GM21786 (cell line): Measurements from ENCODE around the gene FAM20C.
"Not testable (repeated sequence)": the region's sequence is repeated elsewhere in the genome, so short reads cannot be mapped to it uniquely, and the experiment has no call there.

ENCODE experiments used
- ATAC-seq: cut with Tn5 transposase; IDR thresholded peaks from one replicate; pipeline ENCODE4 v1.9.1; 2021; ENCODE audit not compliant: unreplicated experiment

Gene FAM20C

DNA sequence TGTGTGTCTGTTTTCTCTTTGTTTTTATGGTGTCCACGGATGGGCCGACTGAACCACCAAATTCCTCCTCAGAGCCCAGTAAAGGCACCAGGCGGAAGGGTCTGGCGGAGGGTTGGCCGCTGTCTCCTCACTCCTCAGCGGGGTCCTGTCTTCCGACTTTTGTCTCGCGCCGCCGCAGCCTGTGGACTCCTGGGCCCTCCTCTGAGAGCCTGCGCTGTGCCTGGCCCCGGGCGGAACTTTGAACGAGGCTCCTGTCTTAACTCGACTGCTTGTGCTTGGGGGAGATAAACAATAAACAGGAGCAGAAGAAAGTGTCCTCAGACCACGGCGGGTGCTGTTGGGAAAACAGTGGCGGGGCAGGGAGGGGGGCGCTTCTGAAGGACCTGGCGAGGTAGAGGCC lies 2.2 kb upstream of the FAM20C start:
- no peak for ATAC-seq

DNA sequence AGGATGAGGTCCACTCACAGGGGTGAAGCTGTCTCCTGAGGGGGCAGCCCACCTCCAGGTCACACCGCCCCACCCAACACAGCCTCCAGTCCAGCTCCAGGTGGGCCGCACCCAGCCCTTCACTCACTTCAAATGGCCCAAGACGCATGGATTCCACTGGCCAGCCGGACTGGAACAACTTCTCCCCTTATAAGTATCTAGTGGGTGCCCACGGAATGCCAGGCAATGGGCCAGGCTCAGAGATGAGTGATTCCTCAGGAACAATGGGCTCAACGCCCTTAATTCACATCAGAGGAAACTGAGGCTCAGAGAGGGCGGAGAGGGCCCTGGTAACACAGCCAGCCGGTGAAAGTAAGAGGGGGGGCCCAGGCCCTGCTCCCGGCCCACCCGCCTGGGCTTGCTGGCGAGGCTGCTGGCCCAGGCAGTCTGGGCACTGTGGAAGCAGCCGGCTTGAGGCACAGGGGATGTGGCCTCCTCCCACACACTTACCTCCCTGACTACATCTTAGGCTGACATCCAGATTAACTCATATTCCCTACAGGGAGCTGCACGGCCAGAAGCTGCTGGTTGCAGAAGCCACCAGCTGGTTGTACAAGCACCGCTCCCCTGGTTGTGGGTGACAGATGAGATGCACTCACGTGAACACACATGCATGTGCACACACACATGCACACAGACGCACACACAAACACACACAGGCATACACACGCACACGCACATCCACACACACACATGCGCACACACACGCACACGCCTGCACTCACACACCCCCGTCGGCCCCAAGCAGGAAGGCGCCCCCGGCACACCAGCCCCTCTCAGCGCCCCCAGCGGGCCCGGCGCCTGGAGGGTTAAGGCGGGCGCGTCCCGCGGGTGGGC lies 1.0 kb upstream of the FAM20C start:
- ATAC-seq = no peak

DNA sequence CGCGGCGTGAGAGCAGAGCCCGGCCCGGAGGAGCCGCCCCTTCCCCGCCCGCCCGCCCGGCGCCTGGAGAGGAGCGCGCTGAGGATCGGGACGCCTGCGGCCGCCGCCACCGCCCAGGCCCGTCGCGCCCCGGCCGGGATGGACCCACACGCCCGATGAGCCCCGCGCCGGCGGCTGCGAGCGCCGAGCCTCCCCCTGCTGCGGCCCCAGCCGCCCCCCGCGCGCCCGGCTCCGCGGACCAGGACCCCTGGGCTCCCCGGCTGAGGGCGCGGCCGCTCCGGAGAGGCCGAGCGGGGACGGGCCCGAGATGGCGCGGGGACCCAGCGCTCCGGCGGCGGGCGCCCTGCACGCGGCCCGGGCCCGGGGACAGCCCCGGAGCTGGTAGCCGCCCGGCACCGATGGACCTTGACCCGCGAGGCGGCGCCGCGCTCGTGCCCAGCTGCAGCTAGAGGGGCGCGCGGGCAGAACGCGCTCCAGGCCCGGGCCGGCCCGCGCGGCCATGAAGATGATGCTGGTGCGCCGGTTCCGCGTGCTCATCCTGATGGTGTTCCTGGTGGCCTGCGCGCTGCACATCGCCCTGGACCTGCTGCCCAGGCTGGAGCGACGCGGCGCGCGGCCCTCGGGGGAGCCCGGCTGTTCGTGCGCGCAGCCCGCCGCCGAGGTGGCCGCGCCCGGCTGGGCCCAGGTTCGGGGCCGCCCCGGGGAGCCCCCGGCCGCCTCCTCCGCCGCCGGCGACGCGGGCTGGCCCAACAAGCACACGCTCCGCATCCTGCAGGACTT lies 520 bp downstream of the FAM20C start:
- ATAC-seq = no peak

DNA sequence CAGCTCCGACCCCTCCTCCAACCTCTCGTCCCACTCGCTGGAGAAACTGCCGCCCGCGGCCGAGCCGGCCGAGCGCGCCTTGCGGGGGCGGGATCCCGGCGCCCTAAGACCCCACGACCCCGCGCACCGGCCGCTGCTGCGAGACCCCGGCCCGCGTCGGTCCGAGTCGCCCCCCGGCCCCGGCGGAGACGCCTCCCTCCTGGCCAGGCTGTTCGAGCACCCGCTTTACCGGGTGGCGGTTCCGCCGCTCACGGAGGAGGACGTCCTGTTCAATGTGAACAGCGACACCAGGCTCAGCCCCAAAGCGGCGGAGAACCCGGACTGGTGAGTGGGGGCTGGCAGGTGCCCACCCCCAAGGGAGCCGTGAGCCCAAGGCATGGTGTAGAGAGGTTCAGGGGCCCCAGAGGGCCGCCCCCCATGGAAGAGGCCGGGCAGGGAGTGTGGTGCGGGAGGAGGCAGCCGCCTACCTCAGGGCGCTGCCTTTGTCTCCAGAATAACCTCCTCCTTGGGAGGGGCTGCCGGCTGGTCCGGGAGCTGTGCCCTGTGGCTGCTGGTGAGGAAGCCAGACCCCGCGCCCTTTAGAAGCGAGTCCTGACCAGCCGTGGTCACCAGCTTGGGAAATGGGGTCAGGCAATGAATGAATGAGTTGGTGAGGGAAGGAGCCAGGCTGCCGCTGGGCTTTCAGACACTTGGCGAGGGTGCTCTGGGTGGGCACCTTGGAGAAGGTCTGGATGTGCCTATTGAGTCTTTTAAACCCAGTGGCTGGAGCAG lies 1.3 kb downstream of the FAM20C start:
- ATAC-seq = no peak

DNA sequence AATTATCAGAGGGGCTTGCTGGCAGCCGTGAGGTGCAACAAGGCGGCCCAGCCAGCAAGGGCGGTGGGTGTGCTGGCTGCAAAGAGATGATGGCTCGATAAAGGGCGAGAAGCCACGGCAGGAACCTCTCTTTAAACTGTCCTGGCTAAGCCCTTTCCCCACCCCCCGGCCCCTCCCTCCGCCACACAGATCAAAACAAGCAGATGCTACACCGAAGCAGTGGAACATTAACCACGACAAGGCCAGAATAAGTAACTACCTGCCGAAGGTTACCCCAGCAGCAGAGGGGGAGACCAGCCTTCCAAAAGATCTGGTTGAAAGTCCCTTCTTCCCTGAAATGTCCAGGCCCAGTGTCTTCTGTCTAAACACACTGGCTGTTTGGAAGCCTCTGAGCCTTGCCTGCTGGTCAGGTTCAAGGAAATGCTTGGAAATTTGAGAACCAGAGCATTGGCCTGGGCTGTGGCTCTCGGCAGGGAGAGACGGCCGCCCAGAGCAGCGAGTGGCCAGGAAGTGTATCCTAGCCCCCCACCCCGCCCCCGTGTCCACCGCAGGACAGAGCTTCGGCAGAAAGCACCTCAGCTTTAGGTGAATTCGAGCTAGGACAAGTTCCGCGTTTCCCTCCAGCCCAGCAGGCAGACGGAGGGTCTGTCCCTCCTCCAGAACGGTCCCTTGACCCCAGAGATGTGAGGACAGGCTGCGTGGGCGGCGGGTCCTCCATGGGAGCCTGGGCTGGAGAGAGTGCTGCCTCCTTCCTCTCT lies 2.1 kb downstream of the FAM20C start:
- no peak for ATAC-seq

DNA sequence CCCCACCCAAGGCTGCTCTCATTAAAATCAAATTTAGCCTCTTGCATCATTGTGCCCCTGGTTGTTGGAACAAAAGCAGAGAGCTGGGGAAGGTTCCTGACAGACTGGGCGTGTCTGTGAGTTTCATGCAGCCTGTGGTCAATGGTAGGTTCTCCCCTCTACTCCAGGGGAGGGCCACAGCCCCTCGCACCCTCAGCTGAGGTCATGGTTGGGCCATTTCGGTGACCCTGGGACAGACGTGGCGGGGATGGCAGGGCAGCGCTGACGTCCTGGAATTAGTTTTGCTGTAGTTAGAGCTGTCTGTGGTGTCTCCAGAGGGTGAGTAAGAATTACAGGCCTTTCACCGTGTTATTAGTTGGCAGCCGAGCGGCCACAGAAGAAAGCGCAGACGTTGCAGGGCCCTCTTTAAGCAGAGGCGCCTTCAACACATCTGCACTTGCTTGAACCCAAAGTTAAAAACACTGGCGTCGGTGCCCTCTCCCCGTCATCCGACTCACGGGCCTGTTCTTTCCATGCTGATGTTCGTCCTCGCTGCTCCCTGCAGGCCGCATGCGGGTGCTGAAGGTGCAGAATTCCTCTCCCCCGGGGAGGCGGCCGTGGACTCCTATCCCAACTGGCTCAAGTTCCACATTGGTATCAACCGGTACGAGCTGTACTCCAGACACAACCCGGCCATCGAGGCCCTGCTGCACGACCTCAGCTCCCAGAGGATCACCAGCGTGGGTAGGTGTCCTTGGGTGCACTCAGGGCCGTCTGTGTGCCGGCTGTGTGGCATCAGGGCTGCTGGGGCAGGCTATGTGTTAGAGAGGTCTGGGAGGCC lies 2.8 kb downstream of the FAM20C start:
- no peak for ATAC-seq

DNA sequence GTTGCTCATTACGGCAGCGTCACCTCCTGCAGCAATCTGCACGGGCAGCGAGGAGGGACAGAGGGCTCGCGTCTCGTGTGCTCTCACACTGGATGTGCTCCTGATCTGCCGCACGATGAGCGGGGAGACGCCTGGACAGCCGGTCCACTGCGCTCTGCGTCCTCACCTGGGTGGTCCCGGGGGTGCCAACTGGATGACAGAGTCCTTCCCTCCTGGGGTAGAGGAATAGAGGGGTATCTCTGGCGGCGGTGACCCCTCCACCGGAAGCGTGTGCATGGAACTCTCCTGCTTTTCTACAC lies 3.4 kb downstream of the FAM20C start:
- ATAC-seq = no peak

DNA sequence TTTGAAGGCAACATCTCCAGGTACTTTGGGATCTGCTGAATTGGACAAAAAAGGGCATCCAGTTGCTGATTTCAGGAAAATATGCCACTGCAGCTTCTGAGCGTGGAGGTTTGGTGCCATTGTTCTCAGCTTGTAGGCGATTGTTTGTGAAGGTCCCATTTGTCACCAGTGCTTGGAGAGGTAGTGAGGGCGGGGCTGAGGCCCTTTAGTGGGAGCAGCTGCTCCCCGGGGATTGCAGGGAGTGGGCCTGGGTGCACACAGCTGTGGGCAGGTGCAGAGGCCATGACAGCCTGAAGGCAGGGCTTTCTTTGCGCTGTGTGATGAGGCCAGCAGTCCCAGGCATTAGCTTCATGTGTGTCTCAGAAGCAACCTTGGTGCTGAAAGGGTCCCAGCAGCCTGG lies 3.9 kb downstream of the FAM20C start:
- ATAC-seq = no peak

DNA sequence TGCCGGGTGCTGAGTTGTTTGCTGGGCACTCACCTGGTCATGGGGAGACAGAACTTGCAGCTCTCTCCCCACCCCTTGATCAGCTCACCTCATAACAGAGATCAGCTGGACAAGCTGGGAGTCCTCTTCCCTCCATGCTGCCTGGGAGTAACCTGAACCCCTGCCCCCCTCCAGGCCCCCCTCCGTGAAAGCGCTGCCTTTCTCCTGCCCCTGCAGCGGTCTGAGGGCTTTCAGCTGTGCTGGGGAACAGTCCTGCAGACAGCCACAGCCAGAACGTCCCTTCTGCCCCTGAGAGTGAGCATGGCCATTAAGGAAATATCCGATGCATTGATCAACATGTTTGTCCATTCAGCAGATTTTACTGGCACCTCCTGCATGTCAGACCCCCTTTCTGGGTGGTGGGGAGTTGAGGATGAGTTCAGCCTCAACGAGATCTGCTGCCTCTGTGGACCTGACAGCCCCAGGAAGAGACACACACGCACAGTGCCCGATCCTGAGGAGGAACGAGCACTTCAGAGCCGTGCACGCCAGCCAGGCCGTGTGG lies 4.5 kb downstream of the FAM20C start:
- no peak for ATAC-seq

DNA sequence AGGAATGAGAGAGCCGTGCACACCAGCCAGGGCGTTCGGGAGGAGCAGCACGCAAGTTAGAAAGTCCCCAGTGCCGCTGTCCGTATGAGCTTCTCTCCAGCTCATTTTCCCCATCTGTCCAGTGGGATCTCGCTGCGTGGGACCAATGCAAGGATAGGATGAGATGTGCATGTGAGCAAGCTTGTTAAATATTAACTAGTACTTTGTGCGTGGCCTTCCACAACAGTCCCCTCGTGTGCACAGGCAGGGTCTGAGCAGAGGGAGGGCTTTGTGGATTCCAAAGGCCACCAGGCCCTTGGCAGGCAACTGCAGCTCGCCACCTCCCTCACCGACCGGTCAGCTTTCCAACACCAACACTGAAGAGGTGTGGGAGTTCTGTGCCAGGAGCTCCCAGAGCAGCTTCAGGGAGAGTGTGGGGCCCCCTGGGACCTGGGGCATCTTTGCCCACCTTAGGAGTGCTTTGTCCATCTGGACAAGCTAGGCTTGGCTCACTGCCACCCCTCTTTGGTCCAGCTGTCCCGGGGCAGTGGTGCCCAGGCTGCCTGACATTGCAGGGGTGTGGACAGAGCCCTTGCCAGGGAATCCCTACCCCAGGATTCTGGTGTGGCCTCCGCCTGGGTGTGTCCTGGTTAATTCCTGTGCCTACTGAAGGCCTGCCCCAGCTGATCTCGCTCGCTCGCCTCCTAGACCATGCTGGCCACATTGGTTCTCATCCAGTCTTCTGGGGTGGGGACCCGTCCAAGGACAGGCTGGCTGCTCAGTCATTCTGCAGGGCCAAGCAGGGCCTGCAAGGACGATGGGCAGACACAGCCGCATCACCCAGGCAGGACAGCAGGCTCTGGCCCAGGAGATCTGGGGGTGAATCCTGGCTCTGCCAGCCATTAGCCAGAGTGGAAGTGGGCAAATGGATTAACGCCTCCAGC lies 5.3 kb downstream of the FAM20C start:
- no peak for ATAC-seq

DNA sequence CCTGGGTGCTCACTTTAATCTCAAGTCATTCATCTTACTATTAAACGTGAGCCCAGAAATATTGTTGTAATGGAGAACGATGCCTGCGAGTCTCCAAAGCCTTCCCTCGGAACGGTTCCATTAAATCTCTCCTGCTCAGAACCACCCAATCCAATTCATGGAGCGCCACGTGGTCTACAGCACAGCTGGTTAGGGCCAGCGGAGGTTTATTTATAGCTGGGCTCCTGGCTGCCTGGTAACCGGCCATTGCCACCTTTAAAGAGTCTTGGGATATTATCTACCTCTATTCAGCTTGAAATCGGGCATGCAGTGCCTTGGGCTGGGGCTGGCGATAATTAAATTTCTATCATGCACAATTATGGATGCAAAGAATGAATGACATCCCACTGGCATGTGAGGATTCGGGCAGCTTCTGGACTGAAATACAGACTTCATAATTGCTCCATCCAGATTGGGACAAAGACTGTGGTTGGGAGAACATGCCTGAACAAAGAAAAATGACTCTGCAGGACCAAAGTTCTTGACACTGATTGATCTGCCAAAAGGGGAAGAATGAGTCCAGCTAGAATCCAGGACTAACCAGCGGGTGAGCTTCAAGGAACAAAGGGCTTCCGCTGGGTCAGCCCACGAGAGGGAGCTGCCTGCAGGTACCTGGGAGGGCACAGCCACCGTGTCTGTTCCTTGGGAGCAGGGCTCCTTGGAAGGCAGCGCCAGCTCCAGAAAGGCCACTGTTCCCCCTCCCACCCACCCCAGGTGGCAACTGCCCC lies 7.3 kb downstream of the FAM20C start:
- no peak for ATAC-seq

DNA sequence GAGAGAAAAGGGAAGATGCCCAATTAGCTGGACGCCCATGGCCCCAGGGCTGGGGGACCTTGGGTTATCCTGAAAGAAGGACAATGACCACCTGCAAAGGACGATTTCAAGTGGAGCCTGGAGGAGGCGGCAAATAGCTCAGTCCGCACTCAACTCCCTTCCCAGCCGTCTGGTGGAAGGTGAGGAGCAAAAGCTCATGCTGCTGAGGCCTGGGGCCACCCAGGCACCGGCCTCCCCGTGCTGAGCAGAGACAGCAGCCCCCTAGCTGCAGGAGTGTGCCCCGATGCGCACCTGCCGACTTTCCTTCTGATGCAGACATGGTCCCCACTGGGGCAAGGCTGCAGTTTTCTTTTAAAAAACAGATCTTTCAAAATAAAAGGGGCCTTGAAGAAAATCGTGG lies 7.9 kb downstream of the FAM20C start:
- ATAC-seq = no peak

DNA sequence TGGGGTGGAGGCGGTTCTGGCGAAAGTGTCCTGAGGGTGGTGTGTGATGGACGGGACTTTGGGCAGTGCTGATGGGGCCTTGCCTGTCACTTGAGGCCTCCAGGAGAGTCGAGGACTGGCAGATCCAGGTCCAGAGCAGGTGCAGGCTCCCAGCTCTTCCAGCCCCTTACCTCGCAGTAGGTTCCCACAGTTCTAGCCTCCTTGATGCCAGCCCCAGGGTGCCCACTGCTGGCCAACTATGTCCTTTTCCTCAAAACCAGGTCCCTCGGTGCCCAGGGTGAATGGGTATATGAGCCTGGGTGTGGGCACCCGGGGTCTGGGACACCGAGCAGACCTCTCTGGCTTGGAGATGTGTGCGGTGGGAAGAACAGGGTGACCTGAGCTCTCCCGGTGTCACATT lies 8.3 kb downstream of the FAM20C start:
- ATAC-seq = no peak

DNA sequence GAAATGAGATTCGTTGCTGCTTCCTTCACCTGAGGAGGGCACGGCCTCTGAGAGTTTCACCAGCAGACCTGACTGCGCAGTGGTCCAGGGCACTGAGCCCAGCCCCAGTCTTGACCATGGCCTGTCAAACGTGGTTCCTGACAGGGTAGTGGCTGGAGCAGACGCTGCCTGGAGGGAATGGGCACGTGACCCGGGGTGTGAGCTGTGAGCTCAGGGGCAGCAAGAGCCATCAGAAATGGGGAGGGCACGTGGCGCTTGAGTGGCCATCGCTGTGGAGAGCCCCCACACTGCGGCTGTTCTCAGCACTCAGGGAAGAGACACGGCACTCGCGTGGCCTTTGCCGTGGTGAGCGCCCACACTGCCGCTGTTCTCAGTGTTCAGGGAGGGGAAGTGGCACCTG lies 12.0 kb downstream of the FAM20C start:
- no peak for ATAC-seq

DNA sequence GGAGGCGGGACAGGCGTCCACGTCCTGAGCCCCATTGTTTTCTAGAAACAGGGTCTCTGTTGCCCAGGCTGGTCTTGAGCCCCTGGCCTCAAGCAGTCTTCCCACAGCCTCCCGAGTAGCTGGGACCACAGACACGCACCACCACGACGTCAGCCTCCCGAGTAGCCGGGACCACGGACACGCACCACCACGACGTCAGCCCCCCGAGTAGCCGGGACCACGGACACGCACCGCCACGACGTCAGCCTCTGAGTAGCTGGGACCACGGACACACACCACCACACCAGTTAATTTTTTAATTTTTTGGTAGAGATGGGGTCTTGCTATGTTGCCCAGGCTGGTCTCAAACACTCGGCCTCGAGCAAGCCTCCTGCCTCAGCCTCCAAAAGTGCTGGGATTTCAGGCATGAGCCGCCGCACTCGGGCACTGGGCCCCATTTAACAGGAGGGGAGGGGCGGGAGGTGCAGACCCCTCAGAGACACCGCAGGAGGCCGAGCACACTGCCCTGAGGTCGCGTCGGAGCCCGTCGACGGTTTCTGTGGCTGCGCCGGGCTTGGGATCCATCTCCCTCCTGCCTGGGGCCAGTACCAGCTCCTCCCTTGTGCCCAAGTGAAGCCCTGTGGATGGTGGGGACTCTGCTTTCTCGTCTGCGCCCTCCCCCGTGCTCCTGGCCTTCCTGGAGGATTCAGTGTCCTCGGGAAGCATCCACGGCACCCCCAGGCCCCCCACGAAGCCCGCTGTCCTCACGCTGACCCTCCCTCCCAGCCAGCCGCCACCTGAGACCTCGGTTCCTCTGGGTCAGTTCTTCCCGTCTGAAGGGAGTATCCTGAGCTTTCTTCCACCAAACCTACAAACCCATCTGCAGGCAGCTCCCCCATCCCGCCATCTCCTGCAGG lies 13.0 kb downstream of the FAM20C start:
- no peak for ATAC-seq

DNA sequence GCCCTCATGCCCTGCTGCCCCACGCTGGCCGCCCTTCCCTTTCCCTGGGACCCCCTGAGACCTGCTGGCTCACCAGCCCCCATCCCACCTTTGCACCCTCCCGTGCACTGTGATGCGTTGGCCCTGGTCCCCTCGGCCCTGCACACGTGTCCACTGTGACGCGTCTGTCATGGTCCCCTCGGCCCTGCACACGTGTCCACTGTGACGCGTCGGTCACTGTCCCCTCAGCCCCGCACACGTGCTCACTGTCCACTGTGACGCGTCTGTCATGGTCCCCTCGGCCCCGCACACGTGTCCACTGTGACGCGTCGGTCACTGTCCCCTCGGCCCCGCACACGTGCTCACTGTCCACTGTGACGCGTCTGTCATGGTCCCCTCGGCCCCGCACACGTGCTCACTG lies 14.0 kb downstream of the FAM20C start:
- ATAC-seq = not testable (repeated sequence)
